ENCODE data around the gene ZNF546.

The ZNF546 gene

DNA sequence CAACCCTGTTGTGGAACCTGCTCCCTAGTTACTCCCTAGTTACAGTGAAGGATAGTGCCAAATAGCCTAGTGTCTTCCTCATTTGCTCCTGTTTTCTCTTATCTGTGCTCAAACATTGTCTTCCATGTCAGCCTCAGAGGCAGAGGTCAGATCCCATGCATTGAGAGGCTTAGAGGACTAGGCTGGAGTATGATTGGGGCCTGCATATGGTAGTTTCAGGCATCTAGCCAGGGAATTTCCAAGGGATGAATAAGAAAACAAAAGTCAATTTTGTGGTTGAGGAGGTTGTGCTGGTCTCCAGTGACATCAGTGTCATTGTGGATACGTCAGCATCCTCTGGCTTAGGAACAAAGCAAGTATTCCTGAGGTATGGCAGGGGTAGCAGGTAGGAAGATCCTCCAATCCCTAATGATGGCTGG, 9.4 kb downstream of the ZNF546 start:
- H3K27ac ChIP-seq: no peak overlapping the region
- TF ChIP-seq ZFX (IDR thresholded peaks at IDR 0.05): no peak
- TF ChIP-seq, protein P1, sequence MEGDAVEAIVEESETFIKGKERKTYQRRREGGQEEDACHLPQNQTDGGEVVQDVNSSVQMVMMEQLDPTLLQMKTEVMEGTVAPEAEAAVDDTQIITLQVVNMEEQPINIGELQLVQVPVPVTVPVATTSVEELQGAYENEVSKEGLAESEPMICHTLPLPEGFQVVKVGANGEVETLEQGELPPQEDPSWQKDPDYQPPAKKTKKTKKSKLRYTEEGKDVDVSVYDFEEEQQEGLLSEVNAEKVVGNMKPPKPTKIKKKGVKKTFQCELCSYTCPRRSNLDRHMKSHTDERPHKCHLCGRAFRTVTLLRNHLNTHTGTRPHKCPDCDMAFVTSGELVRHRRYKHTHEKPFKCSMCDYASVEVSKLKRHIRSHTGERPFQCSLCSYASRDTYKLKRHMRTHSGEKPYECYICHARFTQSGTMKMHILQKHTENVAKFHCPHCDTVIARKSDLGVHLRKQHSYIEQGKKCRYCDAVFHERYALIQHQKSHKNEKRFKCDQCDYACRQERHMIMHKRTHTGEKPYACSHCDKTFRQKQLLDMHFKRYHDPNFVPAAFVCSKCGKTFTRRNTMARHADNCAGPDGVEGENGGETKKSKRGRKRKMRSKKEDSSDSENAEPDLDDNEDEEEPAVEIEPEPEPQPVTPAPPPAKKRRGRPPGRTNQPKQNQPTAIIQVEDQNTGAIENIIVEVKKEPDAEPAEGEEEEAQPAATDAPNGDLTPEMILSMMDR (conservative IDR thresholded peaks at IDR 0.05): no peak

DNA sequence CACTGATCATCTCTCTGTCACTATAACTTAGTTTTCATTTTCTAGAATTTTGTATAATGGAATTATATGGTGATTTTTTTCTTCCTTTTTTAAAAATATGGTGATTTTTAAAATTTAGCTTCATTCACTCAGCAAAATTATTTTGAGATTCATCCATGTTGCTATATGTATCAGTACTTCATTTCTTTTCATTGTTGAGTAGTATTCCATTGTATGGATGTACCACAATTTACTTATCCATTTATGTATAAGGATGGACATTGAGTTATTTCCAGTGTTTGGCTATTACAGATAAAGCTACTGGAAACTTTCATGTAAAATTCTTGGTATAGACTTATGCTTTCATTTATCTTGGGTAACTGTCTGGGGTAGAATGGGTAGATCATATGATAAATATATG, 12.8 kb downstream of the ZNF546 start:
- TF ChIP-seq, protein P1 (conservative IDR thresholded peaks at IDR 0.05): no peak
- H3K27ac ChIP-seq: no peak overlapping the region

DNA sequence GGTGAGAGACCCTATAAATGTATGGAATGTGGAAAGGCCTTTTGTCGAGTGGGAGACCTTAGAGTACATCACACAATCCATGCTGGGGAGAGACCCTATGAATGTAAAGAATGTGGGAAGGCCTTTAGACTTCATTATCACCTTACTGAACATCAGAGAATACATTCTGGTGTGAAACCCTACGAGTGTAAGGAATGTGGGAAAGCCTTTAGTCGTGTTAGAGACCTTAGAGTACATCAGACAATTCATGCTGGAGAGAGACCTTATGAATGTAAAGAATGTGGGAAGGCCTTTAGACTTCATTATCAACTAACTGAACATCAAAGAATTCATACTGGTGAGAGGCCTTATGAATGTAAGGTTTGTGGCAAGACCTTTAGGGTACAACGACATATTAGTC, 17.1 kb downstream of the ZNF546 start:
- TF ChIP-seq, protein P1 (conservative IDR thresholded peaks at IDR 0.05): no peak
- no peak for TF ChIP-seq ZFX (IDR thresholded peaks at IDR 0.05)
- no peak overlapping the region for H3K27ac ChIP-seq

DNA sequence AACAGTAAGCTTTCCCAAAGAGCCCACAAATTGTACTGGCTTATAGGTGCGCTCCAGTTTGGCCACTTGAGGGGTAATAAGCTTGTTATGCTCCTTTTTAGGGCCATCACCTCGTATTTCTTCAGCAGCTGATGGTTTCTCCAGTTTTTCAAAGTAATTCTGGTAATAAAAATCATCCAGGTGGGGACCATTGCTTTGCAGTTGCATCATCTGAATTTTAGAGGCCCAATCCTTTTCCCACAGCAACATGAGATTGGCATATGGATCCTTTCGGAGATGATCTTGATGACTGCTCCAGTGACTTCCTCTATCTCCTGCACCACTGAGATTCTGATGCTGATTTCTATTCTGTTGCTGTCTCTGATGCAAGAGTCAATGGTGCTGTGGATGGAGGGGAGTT, 27.1 kb downstream of the ZNF546 start:
- TF ChIP-seq ZFX (IDR thresholded peaks at IDR 0.05): no peak
- TF ChIP-seq, protein P1 (conservative IDR thresholded peaks at IDR 0.05): no peak
- no peak overlapping the region for H3K27ac ChIP-seq

DNA sequence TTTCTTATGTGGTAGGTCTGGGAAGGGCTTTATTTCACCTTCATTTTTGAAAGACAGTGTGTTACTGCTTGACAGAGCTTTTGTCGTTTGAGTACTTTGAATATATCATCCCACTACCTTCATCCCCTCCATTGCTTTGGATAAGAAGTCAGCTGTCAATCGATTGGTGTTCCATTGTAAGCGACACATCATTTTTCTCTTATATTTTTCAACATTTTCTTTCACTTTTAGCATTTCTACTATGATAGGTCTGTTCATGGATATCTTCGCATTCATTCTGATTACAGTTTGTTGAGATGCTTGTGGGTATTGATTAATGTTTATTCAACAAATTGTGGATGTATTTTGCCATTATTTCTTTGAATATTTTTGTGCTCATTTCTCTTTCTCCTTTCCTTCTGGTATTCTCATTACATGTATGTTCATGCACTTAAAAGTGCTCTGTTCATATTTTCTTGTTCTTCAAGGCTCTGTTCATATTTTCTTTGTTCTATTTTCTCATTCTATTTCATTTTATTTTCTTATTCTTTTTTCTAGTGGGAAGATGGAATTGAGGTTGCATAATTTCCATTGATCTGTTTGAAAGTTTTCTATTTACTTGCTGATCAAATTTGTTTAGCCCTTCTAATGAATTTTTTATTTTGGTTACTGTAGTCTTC, 29.2 kb downstream of the ZNF546 start:
- no peak for TF ChIP-seq ZFX (IDR thresholded peaks at IDR 0.05)
- TF ChIP-seq, protein P1 (conservative IDR thresholded peaks at IDR 0.05): no peak
- H3K27ac ChIP-seq: no peak overlapping the region

DNA sequence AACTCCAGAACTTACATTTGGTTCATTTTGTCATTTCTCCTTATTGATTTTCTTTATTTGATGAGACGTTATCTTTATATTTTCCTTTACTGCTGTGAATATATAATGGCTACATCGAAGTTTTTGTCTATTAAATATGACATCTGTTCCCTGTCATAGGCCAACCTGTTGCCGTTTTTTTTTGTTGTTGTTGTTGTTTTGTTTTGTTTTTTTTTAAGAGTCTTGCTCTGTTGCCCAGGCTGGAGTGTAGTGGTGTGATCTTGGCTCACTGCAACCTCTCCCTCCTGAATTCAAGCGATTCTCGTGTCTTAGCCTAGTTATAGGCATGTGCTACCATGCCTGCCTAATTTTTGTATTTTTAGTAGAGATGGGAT, 29.7 kb downstream of the ZNF546 start:
- TF ChIP-seq, protein P1 (conservative IDR thresholded peaks at IDR 0.05): no peak
- TF ChIP-seq ZFX (IDR thresholded peaks at IDR 0.05): no peak
- H3K27ac ChIP-seq: no peak overlapping the region

DNA sequence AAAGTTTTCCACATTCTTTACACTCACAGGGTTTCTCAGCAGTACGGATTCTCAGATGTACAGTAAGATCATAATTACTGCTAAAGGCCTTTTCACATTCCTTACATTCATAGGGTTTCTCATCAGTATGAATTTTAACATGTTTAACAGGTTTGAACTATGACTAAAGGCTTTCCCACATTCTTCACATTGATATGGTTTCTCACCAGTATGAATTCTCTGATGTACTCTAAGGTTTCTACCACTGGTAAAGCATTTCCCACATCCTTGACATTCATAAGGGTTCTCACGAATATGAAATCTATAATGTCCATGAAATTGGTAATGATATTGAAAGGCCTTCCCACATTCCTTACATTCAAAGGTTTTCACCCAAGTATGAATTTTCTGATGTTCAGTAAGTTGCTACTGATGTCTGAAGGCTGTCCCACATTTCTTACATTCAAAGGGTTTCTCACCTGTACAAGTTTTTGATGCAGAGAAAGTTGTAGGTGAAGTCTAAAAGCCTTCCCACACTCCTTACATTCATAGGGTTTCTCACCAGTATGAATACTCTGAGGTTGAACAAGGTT, 37.2 kb downstream of the ZNF546 start:
- no peak overlapping the region for H3K27ac ChIP-seq
- TF ChIP-seq, protein P1 (conservative IDR thresholded peaks at IDR 0.05): no peak
- TF ChIP-seq ZFX (IDR thresholded peaks at IDR 0.05): no peak
